HCT116 (cell line): ENCODE results near the gene CKMT2. TPM values are rescaled to one million over a fixed set of nuclear protein-coding genes. Genes with fewer than 3 reads are reported as not detected.

Experiments
- ATAC-seq: fragments of 200-7000 bp; cut with Tn5 transposase; 2 replicates; pipeline ENCODE4 v1.9.1; 2020; ENCODE audit warnings: mild to moderate bottlenecking, moderate library complexity
- BruUV-seq: library from RNA; stranded (reverse); fragments of 400-500 nt; replicated peaks from 2 replicates; lab custom pipeline; 2021; lab: Mats Ljungman, UMichigan
- CTCF ChIA-PET: fragments of 300-600 bp; sonication (Branson Sonifier 250); formaldehyde crosslinking; loops from one replicate; lab custom pipeline; 2021; ENCODE audit warnings: antibody characterized with exemption; lab: Charles Lee
- POLR2A ChIA-PET: fragments of 300-600, 350-600 bp; sonication (Branson Sonifier 250); formaldehyde crosslinking; loops from one replicate; lab custom pipeline; 2021; ENCODE audit warnings: antibody characterized with exemption; lab: Charles Lee
- RAD21 ChIA-PET, 2 experiments: fragments of 300-600 bp; sonication (Branson Sonifier 250); formaldehyde crosslinking; loops; one replicate each; lab custom pipeline; 2023; ENCODE audit warnings: low total read pairs in 2 of 2; ENCODE audit not compliant: uncharacterized antibody in 2 of 2, unreplicated experiment in 2 of 2, low non-redundant PET in 1 of 2; lab: Charles Lee
- DNase-seq: peaks from one replicate; pipeline ENCODE4 v3.0.0-alpha.2; 2010; ENCODE audit warnings: low read depth, low spot score
- H2AFZ ChIP-seq: fragments of 200-600 bp; shearing (Covaris generic), sonication (generic); 2 replicates; pipeline ENCODE4 v1.6.1; 2017; ENCODE audit warnings: low read depth, mixed run types, mixed read lengths, antibody characterized with exemption, low read length; ENCODE audit not compliant: poor library complexity, severe bottlenecking
- H3K27ac ChIP-seq: 2 replicates; pipeline ENCODE4 v1.5.1; 2012; ENCODE audit warnings: low read depth, low read length
- H3K27me3 ChIP-seq: fragments of 200-600 bp; sonication (generic); 2 replicates; pipeline ENCODE4 v1.6.1; 2016; ENCODE audit warnings: mixed run types, low read length, mixed read lengths; ENCODE audit not compliant: insufficient read depth
- H3K36me3 ChIP-seq, 2 experiments: fragments of 200-500 bp in 1 of 2; fragments of 200-600 bp in 1 of 2; sonication (Bioruptor generic) in 1 of 2; sonication (generic) in 1 of 2; 2 replicates each; pipeline versions ENCODE4 v1.5.1 to v1.6.1; 2014 to 2016; ENCODE audit warnings: low read length in 2 of 2, inconsistent platforms in 1 of 2, mixed read lengths in 1 of 2, mixed run types in 1 of 2; ENCODE audit not compliant: insufficient read depth in 2 of 2, control insufficient read depth in 1 of 2
- H3K4me1 ChIP-seq, 2 experiments: fragments of 200-600 bp in 1 of 2; sonication (generic) in 1 of 2; 2 replicates each; pipeline versions ENCODE4 v1.5.1 to v1.6.1; 2012 to 2017; ENCODE audit warnings: low read length in 2 of 2, inconsistent platforms in 1 of 2, mild to moderate bottlenecking in 1 of 2, mixed read lengths in 1 of 2, mixed run types in 1 of 2, moderate library complexity in 1 of 2; ENCODE audit not compliant: insufficient read depth in 2 of 2, control insufficient read depth in 1 of 2
- H3K4me2 ChIP-seq: fragments of 200-600 bp; sonication (generic); 2 replicates; pipeline ENCODE4 v1.6.1; 2017; ENCODE audit warnings: mixed run types, low read length, mixed read lengths
- H3K4me3 ChIP-seq, 2 experiments: fragments of 200-600 bp in 1 of 2; sonication (generic) in 1 of 2; replicated peaks in 1 of 2; 2 replicates each; pipeline ENCODE4 v1.5.1; 2011 to 2016; ENCODE audit warnings: low read length in 2 of 2, control low read depth in 1 of 2, low read depth in 1 of 2, mild to moderate bottlenecking in 1 of 2, mixed read lengths in 1 of 2, mixed run types in 1 of 2
- H3K79me2 ChIP-seq: fragments of 200-600 bp; sonication (generic); 2 replicates; pipeline ENCODE4 v1.6.1; 2017; ENCODE audit warnings: mild to moderate bottlenecking, mixed run types, low read length, moderate library complexity, mixed read lengths; ENCODE audit not compliant: insufficient read depth
- H3K9ac ChIP-seq: fragments of 200-600 bp; sonication (generic); 2 replicates; pipeline ENCODE4 v1.6.1; 2016; ENCODE audit warnings: low read length, mixed read lengths
- H3K9me2 ChIP-seq: fragments of 200-600 bp; sonication (generic), shearing (Covaris generic); 2 replicates; pipeline ENCODE4 v1.6.1; 2017; ENCODE audit warnings: mixed run types, mild to moderate bottlenecking, moderate library complexity; ENCODE audit not compliant: insufficient read depth
- H3K9me3 ChIP-seq, 2 experiments: fragments of 200-500 bp in 1 of 2; fragments of 200-600 bp in 1 of 2; sonication (Bioruptor generic) in 1 of 2; sonication (generic) in 1 of 2; 2 replicates each; pipeline ENCODE4 v1.6.1; 2014 to 2017; ENCODE audit warnings: low read length in 2 of 2, mixed read lengths in 2 of 2, inconsistent platforms in 1 of 2, low read depth in 1 of 2, mild to moderate bottlenecking in 1 of 2, mixed run types in 1 of 2, moderate library complexity in 1 of 2; ENCODE audit not compliant: control insufficient read depth in 1 of 2, insufficient read depth in 1 of 2
- H4K20me1 ChIP-seq: fragments of 200-600 bp; sonication (generic), shearing (Covaris generic); 2 replicates; pipeline ENCODE4 v1.6.1; 2017; ENCODE audit warnings: mixed run types, mild to moderate bottlenecking, moderate library complexity; ENCODE audit not compliant: insufficient read depth
- ATF3 ChIP-seq: IDR thresholded peaks from 2 replicates; pipeline ENCODE4 v1.6.1; 2012
- CEBPB ChIP-seq: IDR thresholded peaks from 2 replicates; pipeline ENCODE4 v1.6.1; 2012; ENCODE audit warnings: low read depth
- EGR1 ChIP-seq: IDR thresholded peaks from 2 replicates; pipeline ENCODE4 v1.6.1; 2012; ENCODE audit warnings: low read depth
- ELF1 ChIP-seq: IDR thresholded peaks from 2 replicates; pipeline ENCODE4 v1.6.1; 2012; ENCODE audit warnings: low read depth, borderline replicate concordance
- SIN3A ChIP-seq: IDR thresholded peaks from 2 replicates; pipeline ENCODE4 v1.6.1; 2012; ENCODE audit warnings: low read depth
- SP1 ChIP-seq: IDR thresholded peaks from 2 replicates; pipeline ENCODE4 v1.6.1; 2012; ENCODE audit warnings: low read depth
- TCF7L2 ChIP-seq: IDR thresholded peaks from 2 replicates; pipeline ENCODE4 v1.7.0; 2011; ENCODE audit warnings: borderline replicate concordance, inconsistent platforms; ENCODE audit not compliant: insufficient read depth, insufficient read length; ENCODE audit errors: extremely low read depth
- ZFX ChIP-seq: fragments of 450-650 bp; IDR thresholded peaks from 2 replicates; pipeline ENCODE4 v1.6.1; 2017
- ZNF274 ChIP-seq: fragments of 200-500 bp; sonication (Bioruptor generic); IDR thresholded peaks from 2 replicates; pipeline ENCODE4 v1.6.1; 2014; ENCODE audit warnings: mild to moderate bottlenecking, low read depth, low read length, inconsistent platforms
- intact Hi-C: fragments of 100-400 bp; cut with micrococcal nuclease; formaldehyde crosslinking; loops from 2 replicates; pipeline ENCODE4 v1.10.0; 2022
- total RNA-seq: library from RNA; stranded (reverse); gene quantifications from one replicate; pipeline ENCODE4 v1.2.1, GENCODE V29; 2021; ENCODE audit not compliant: unreplicated experiment
- TF ChIP-seq, protein P1 (sequence below): IDR thresholded peaks from 2 replicates; pipeline ENCODE4 v1.6.1; 2012; ENCODE audit warnings: low read depth

Gene CKMT2
- total RNA-seq, 1 experiment from 2014 or later, result not detected

GRCh38 chr5:81208904-81209303, 24.2 kb upstream of the CKMT2 start (continued):
- TF ChIP-seq, protein P1, sequence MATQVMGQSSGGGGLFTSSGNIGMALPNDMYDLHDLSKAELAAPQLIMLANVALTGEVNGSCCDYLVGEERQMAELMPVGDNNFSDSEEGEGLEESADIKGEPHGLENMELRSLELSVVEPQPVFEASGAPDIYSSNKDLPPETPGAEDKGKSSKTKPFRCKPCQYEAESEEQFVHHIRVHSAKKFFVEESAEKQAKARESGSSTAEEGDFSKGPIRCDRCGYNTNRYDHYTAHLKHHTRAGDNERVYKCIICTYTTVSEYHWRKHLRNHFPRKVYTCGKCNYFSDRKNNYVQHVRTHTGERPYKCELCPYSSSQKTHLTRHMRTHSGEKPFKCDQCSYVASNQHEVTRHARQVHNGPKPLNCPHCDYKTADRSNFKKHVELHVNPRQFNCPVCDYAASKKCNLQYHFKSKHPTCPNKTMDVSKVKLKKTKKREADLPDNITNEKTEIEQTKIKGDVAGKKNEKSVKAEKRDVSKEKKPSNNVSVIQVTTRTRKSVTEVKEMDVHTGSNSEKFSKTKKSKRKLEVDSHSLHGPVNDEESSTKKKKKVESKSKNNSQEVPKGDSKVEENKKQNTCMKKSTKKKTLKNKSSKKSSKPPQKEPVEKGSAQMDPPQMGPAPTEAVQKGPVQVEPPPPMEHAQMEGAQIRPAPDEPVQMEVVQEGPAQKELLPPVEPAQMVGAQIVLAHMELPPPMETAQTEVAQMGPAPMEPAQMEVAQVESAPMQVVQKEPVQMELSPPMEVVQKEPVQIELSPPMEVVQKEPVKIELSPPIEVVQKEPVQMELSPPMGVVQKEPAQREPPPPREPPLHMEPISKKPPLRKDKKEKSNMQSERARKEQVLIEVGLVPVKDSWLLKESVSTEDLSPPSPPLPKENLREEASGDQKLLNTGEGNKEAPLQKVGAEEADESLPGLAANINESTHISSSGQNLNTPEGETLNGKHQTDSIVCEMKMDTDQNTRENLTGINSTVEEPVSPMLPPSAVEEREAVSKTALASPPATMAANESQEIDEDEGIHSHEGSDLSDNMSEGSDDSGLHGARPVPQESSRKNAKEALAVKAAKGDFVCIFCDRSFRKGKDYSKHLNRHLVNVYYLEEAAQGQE, result no peak
- no peak for TF ChIP-seq ATF3
- TF ChIP-seq, all 23 proteins: peak for 0

GRCh38 chr5:81209386-81209785, 23.7 kb upstream of the CKMT2 start:
- no TSS peak for BruUV-seq

More at GRCh38 chr5:81209386-81209785, 23.7 kb upstream of the CKMT2 start:
- RAD21 ChIA-PET, result no interaction called here
- intact Hi-C loops, result no loop called here
- Histone ChIP-seq H4K20me1 (no peaks in the 10 kb centered on the region), H2AFZ (no peak overlapping the region), H3K4me2 (no peak overlapping the region), H3K79me2 (no peaks in the 10 kb centered on the region), H3K27me3 (no peaks in the 10 kb centered on the region), H3K4me3 (no peak overlapping the region), H3K27ac (no peak overlapping the region), H3K9ac (no peak overlapping the region), H3K9me2 (no peaks in the 10 kb centered on the region), H3K9me3 (no peaks in the 10 kb centered on the region), H3K4me1 (peaks cover 0 to 31% of the 10 kb centered on the region in 2 experiments; a peak in 2 of 4 replicates), H3K36me3 (no peaks in the 10 kb centered on the region)
- DNase-seq (no peak), ATAC-seq (no peak)
- POLR2A ChIA-PET, result no interaction called here
- TF ChIP-seq EGR1 (no peak), ELF1 (no peak), TCF7L2 (no peak), SIN3A (no peak), SP1 (no peak), ZNF274 (no peak), ZFX (no peak), CEBPB (no peak)
- CTCF ChIA-PET, result no interaction called here
